ENCODE measurements around the gene TLL1.

GRCh38 chr4:166078955-166079354 is 205.9 kb downstream of the TLL1 start:
- no peak for TF ChIP-seq CTCF (conservative IDR thresholded peaks at IDR 0.05; ENCODE audit: low read depth, low read length)
- TF ChIP-seq EZH2 (IDR thresholded peaks at IDR 0.05; ENCODE audit: borderline replicate concordance, low read depth, low read length, poor library complexity, severe bottlenecking): no peak
